Mesodermal cell (in vitro differentiated cells): ENCODE results near the gene CHERP.

Source experiments
- H3K27ac ChIP-seq: 2 replicates; pipeline ENCODE4 v1.7.0; 2013; ENCODE audit warnings: mild to moderate bottlenecking, low read depth, low read length, moderate library complexity; ENCODE audit not compliant: severe bottlenecking
- H3K36me3 ChIP-seq: 2 replicates; pipeline ENCODE4 v1.7.1; 2013; ENCODE audit warnings: mild to moderate bottlenecking, low read length, moderate library complexity; ENCODE audit not compliant: control insufficient read depth, insufficient read depth
- H3K4me1 ChIP-seq: one replicate; pipeline ENCODE4 v1.7.1; 2013; ENCODE audit warnings: mild to moderate bottlenecking, low read length; ENCODE audit not compliant: insufficient read depth, control insufficient read depth, poor library complexity, severe bottlenecking
- H3K4me3 ChIP-seq: 2 replicates; pipeline ENCODE4 v1.7.0; 2013; ENCODE audit warnings: low read length, control low read depth, mild to moderate bottlenecking; ENCODE audit not compliant: insufficient read depth, poor library complexity, severe bottlenecking; ENCODE audit errors: extremely low read depth
- H3K9me3 ChIP-seq: 2 replicates; pipeline ENCODE4 v1.7.1; 2013; ENCODE audit warnings: mild to moderate bottlenecking, low read length, moderate library complexity; ENCODE audit not compliant: control insufficient read depth
- WGBS, 2 experiments: methylation state at CpG; one replicate each; pipeline ENCODE4 v1.1.5; 2013; ENCODE audit warnings: missing lambda C conversion rate in 2 of 2; ENCODE audit not compliant: insufficient coverage in 2 of 2; 5-methylcytosine and 5-hydroxymethylcytosine counted together

The CHERP gene

GRCh38 chr19:16585094-16585801, 43.0 kb upstream of the CHERP start:
- Histone ChIP-seq H3K9me3 (no peaks in the 10 kb centered on the region), H3K4me3 (no peak overlapping the region), H3K4me1 (peaks cover 63% of the 10 kb centered on the region), H3K27ac (peak overlapping the region; percentile 66), H3K36me3 (no peaks in the 10 kb centered on the region)
- WGBS, 2 experiments, result 86 to 87% methylated on average over 8 to 13 of the region's 13 CpGs

GRCh38 chr19:16584248-16585093, 42.2 kb upstream of the CHERP start:
- peak overlapping the region; percentile 66 for H3K27ac ChIP-seq
- WGBS, 2 experiments, result 7 to 27% methylated on average over 4 to 6 of the region's 15 CpGs

GRCh38 chr19:16582486-16583261, 40.4 kb upstream of the CHERP start:
- Histone ChIP-seq H3K9me3 (no peaks in the 10 kb centered on the region), H3K36me3 (peaks cover 23% of the 10 kb centered on the region), H3K27ac (no peak overlapping the region), H3K4me1 (peaks cover 48% of the 10 kb centered on the region), H3K4me3 (no peak overlapping the region)
- WGBS, 2 experiments, result 92 to 97% methylated on average over 8 to 9 of the region's 10 CpGs

More at GRCh38 chr19:16584248-16585093, 42.2 kb upstream of the CHERP start:
- Histone ChIP-seq H3K9me3 (no peaks in the 10 kb centered on the region), H3K4me3 (peak overlapping the region; percentile 14), H3K36me3 (peaks cover 6% of the 10 kb centered on the region), H3K4me1 (peaks cover 63% of the 10 kb centered on the region)

- Histone ChIP-seq H3K4me1 (peaks cover 41% of the 10 kb centered on the region), H3K4me3 (no peak overlapping the region), H3K27ac (no peak overlapping the region), H3K36me3 (peaks cover 30% of the 10 kb centered on the region), H3K9me3 (no peaks in the 10 kb centered on the region)
- WGBS, 2 experiments, result 97 to 100% methylated on average over 5 to 6 of the region's 6 CpGs
Measured at GRCh38 chr19:16581971-16582343, 39.7 kb upstream of the CHERP start.

DNA sequence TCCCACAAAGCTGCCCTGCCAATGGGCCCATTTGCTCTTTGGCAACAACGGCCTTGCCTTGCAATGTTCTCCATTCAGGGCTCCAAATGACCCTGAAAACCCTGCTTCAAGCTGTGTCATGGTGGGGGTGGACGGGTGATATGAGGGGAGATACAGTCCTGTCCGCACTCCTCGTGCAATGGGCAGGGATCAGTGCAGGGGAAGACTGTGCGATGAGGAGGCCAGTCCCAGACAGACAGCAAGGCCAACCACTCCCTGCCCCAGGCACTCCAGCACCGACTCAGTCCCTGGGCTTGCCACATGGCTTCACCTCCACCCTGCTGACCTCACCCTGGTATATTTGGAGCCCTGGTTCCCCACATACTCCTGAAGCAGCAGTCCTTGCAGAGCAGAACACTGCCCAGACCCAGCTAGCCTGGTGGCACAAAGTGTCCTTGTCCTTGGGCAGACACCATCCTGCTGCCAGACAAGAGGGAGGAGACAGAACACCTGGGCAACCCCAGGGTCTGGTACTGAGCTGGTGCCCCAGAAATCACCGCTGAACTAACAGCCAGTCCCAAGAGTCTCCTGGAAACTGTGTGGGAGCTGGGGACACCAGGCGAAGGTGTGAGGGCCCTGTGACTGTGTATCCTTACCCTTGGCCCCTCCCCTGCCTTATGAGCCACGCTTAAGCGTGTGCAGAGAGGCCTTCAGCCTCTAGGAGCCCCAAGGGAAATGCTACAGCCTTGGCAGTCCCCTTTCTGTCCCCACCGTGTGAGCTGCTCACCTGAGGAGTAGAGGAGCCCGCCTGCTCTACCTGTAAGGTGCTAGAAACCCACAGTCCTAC, 39.1 kb upstream of the CHERP start:
- H3K4me1 ChIP-seq, result peaks cover 35% of the 10 kb centered on the region
- 89 to 92% methylated on average over 12 of the region's 12 CpGs for WGBS, 2 experiments
- no peak overlapping the region for H3K27ac ChIP-seq
- no peaks in the 10 kb centered on the region for H3K9me3 ChIP-seq
- H3K4me3 ChIP-seq, result no peak overlapping the region
- H3K36me3 ChIP-seq, result peaks cover 36% of the 10 kb centered on the region

GRCh38 chr19:16579381-16579780, 37.1 kb upstream of the CHERP start:
- Histone ChIP-seq H3K27ac (no peak overlapping the region), H3K9me3 (no peaks in the 10 kb centered on the region), H3K4me1 (peaks cover 15% of the 10 kb centered on the region), H3K36me3 (peaks cover 54% of the 10 kb centered on the region), H3K4me3 (no peak overlapping the region)
- WGBS, 2 experiments, result 90 to 100% methylated on average over 3 to 4 of the region's 4 CpGs

DNA sequence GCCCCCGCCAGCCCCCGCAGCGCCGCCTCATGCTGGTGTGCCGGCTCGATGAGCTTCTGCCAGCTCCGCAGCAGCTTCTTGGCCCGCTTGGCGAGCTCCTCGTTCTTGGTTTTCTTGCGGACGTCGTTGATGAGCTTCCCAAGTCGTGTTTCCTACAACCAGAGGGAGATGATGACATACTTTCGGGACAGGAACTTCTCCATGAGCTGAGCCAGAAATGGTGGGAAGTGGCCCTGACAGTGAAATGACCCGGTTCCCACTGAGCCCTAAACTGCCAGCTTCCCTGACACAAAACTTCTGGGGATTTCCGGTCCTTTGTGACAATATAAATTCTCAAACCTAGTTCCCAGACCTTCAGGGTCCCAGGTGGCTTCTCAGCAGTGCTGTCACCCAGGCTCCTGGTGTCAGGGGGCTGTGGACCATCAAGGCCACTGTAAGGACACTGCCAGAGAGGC, 35.3 kb upstream of the CHERP start:
- Histone ChIP-seq H3K9me3 (no peaks in the 10 kb centered on the region), H3K4me1 (peaks cover 3% of the 10 kb centered on the region), H3K4me3 (no peak overlapping the region), H3K36me3 (peaks cover 62% of the 10 kb centered on the region), H3K27ac (no peak overlapping the region)
- 95 to 98% methylated on average over 16 to 17 of the region's 17 CpGs for WGBS, 2 experiments

GRCh38 chr19:16576690-16577530, 34.7 kb upstream of the CHERP start:
- peaks cover under 1% of the 10 kb centered on the region for H3K4me1 ChIP-seq
- 96 to 98% methylated on average over 37 to 50 of the region's 52 CpGs for WGBS, 2 experiments
- no peak overlapping the region for H3K4me3 ChIP-seq
- H3K9me3 ChIP-seq, result no peaks in the 10 kb centered on the region
- H3K36me3 ChIP-seq, result peaks cover 62% of the 10 kb centered on the region
- H3K27ac ChIP-seq, result no peak overlapping the region

DNA sequence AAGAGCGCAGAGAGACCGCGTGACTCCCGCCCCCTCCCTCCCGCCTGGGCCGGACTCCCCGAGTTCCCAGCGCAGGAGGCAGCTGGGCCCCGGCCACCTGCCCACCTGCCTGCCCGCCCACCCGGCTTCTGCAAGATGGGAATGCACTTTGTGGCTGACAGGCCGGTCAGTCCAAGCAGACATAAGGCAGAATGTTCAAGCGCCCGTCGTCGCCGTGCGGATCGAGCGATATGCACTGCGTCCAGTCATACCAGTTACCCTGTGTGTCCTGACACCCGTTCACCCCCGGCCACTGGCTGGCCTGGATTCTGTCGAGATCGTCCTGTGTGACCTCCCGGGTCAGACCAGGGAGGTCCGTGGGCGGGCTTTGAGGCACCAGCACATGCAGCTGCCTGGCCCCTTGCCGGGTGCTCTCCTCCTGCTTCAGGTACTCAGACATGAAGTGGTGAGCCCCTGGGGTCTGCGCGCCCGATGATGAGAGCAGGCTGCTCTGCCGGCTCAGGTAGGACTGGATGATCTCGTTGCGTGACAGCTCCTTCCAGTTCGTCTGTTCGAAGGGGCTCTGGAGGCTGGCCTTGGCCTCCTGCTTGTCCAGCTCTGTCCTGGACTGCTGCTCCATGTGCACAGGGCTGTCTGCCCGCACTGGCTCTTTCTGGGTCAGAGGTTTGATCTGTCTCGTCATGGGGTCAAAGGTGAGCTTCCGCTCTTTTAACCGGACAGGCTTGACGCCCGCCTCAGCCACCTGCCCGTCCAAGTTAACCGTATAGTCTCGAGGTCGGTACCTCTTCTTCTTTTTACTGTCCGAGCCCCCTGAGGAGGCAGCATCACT, 33.8 kb upstream of the CHERP start:
- Histone ChIP-seq H3K4me1 (peaks cover 3% of the 10 kb centered on the region), H3K36me3 (peaks cover 62% of the 10 kb centered on the region)
- 95 to 96% methylated on average over 45 to 48 of the region's 48 CpGs for WGBS, 2 experiments

More for the DNA sequence above, 33.8 kb upstream of the CHERP start:
- Histone ChIP-seq H3K27ac (no peak overlapping the region), H3K9me3 (no peaks in the 10 kb centered on the region), H3K4me3 (no peak overlapping the region)
